ENCODE measurements around the gene CYP11A1.

- TF ChIP-seq, protein P1, sequence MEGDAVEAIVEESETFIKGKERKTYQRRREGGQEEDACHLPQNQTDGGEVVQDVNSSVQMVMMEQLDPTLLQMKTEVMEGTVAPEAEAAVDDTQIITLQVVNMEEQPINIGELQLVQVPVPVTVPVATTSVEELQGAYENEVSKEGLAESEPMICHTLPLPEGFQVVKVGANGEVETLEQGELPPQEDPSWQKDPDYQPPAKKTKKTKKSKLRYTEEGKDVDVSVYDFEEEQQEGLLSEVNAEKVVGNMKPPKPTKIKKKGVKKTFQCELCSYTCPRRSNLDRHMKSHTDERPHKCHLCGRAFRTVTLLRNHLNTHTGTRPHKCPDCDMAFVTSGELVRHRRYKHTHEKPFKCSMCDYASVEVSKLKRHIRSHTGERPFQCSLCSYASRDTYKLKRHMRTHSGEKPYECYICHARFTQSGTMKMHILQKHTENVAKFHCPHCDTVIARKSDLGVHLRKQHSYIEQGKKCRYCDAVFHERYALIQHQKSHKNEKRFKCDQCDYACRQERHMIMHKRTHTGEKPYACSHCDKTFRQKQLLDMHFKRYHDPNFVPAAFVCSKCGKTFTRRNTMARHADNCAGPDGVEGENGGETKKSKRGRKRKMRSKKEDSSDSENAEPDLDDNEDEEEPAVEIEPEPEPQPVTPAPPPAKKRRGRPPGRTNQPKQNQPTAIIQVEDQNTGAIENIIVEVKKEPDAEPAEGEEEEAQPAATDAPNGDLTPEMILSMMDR (IDR thresholded peaks at IDR 0.05) = no peak
- no peak for TF ChIP-seq POLR2A (IDR thresholded peaks at IDR 0.05)
Observed at GRCh38 chr15:74335396-74335795, 32.0 kb downstream of the CYP11A1 start.

Measured in testis (tissue), 2 donors.